NCI-H524 treated with DMSO at 0.1 percent for 48 hours (cell line): Measurements from ENCODE around the gene TXNDC5.
"Not testable (repeated sequence)": the region's sequence is repeated elsewhere in the genome, so short reads cannot be mapped to it uniquely, and the experiment has no call there.

ENCODE experiments used
- DNase-seq: peaks from one replicate; lab custom pipeline; 2025; lab: John Stamatoyannopoulos, UW

Gene TXNDC5

DNA sequence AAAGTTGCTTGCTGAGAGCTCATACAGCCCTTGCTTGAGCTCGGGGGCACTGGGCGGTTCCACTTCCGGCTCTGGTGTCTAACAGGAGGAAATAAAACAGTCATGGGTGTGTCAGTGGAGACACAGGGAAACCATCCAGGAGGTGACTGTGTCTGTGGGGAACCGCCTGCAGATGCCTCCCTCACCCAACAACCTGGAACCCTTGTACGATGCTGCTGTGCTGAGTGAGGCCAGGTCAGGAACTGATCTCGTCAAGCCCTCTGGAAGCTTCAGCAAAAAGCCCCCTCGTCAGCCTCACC lies 15.5 kb downstream of the TXNDC5 start:
- DNase-seq = no peak

DNA sequence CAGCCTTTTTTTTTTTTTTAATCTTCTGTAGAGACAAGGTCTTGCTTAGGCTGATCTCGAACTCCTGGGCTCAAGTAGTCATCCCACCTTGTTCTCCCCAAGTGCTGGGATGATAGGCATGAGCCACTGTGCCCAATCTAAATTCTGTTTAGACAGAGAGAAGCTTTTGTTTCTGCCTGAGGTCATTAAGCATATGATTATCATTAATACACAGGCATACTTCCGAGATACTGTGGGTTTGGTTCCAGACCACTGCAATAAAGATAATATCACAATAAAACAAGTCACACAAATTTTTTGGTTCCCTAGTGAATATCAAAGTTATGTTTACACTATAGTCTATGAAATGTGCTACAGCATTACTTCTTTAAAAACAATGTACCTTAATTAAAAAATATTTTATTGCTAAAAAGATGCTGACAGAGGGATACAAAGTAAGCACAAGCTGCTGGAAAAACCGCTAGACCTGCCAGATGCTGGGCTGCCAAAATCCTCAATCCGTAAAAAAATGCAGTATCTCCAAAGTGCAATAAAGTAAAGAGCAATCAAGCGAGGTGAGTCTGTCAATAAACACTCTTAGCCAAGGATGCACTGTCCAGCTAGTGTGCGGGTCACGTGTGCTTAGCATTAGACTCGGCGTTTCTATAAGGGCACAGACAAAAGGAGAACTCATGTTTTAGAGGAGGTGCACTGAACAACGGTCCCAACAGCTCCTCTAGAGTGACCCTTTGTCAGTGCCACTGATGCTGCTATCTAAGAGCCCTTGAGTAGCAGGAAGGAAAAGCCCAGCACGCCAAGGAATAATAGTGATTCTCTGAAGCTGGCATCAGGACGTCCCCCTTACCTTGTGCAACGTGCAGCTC lies 16.1 kb downstream of the TXNDC5 start:
- DNase-seq = no peak

GRCh38 chr6:7893342-7893741 lies 17.2 kb downstream of the TXNDC5 start:
- DNase-seq = no peak

- DNase-seq = not testable (repeated sequence)
These were observed 18.2 kb downstream of the TXNDC5 start for GRCh38 chr6:7892367-7892766.

- no peak for DNase-seq
These were observed 19.3 kb downstream of the TXNDC5 start for GRCh38 chr6:7891078-7891872.

DNA sequence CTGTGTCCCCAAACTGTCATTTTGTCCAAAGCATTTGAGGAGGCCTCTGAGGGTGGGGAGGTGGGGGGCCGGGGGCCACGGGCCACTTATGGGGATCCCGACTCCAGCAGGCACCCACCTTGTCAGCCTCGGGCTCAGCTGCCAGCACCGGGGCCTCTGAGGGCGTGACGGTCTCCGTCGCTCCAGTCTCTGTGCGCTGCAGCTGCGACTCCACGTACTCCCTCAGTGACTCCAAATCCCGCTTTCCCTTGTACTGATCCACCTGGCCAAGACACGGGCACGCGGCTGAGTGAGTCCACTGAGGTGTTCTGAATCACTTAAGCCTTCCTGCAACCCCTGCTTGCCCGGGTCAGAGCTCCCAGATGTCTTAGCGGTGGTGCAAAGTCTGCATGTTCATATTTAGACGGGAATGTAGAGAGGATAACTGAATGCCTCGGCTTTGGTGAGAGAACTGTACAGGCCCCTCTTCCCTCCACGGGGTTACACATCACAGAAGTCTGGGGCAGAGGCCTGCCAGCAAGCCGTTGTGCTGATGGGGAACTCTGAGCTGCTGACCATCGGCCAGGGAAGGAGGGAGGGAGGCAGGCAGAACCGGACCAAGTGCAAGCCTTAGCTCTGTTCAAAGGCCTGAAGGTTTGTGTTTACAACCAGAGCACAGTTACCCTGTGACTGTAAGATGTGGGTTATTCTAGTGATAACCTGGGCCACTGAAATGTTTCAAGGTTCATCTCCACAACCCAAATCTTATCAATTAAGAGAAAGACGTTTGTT lies 21.8 kb downstream of the TXNDC5 start:
- DNase-seq = no peak

GRCh38 chr6:7887278-7887991 lies 23.2 kb downstream of the TXNDC5 start:
- DNase-seq = no peak

DNA sequence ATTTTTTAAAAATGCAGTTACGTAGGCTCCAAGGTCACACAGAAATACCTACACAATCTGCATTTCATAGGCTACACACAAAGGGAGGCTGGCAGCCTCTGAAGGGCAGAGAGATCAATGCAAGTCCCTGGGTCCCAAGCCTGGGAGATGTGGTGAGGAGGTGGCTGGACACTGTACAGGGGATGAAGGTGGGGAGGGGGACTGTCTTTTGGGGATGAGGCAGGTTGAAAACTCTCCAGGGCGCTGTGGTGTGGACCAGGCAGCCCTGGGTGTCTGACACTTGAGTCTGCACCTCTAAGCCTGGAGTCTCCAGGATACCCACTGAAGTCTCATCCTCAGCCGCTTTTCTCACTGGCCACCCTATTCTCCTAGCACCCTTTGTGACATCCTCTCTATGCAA lies 24.5 kb downstream of the TXNDC5 start:
- DNase-seq = no peak

DNA sequence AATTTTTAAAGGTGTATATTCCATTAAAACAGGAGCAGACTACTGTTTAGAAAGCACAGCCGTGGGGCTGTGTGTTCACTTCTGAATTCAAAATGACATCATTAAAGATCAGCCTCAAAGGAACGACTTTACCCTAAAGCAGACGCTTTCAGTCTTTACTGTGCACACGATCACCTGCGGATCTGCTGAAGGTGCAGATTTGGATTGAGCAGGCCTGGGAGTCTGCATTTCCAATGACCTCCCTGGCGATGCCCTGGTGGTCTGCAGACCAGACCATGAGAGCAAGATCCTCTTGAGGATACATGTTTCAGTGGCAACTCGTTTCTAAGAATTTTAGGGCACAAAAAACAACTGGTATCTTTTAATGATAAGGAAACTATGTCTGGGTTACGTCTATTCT lies 27.2 kb downstream of the TXNDC5 start:
- no peak for DNase-seq

DNA sequence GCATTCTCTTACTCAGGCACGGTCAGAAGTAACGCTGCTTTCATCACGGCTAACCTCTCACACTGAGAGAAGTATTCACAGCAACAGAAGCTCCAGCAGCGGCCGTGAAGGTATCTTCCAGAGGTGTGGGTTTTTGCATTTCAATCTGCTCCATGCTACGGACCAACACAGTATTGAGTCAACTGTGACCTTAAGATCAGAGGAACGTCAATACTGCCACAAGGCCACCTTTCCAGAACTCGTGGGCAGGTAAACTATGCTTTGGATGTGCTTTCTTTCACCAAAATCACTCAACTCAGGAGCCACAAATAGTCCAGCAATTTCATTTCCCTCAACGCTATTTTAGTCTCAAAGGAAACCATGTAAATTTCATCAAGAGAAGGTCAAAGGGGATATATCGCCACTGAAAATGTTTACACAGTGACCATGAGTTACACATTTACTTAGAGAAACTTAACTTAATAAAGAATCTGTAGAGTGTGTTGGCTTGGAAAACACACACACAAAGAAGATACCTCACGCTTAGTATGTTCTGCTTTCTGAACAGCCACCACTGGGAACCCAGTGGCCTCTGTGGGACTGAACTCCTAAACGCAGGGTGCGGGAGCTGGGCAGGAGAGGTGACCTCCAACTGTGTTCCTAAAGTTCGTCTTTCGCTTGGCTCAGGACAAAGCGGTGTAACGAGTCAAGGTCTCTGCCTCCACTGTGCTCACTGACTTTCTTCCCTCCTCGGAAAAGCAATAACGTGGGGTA lies 27.9 kb downstream of the TXNDC5 start:
- DNase-seq = no peak

DNA sequence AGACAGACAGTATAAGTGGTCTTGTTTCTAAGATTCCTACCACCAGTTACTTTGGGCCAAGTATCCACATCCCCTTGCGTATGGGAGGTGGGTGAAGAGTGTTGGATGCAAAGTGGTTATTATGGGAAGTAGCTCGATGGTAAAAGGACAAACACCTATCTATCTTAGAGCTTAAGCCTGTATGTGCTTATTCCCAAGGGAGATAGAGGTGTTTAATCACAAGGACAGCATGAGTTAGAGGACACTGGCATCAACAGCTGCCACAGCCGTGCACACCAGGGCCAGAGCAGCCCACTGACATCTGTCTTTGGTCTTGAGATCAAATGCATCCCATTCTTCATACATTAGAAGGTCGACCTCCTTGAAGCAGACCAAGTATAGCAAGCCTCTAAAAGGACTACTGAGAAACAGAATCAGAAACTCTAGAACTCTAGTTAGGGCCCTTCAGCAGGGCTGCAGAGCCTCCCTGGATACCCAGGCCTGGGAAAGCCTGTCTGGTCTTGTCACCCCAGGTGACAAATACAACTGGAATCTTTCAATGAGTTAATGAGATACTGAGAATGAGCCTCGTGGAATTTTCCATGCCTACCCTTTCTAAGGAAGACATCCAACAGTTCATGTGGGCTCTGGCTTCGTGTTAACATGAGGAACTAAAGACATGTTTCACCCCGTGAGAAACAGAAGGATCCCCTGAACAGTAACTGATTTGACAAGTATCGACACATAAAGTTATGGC lies 28.7 kb downstream of the TXNDC5 start:
- no peak for DNase-seq

DNA sequence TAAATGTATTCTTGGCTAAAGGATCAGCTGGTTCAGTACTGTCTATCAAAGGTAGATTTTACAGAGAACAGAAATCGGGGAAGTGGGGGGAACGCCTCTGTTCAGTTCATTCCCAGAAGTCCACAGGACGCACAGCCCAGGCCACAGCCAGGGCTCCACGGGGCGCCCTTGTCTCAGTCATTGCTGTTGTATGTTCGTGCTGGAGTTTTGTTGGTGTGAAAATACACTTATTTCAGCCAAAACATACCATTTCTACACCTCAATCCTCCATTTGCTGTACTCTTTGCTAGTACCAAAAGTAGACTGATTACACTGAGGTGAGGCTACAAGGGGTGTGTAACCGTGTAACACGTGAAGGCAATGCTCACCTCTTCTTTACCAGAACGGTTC lies 29.9 kb downstream of the TXNDC5 start:
- no peak for DNase-seq

- DNase-seq = no peak
These were observed 30.4 kb downstream of the TXNDC5 start for GRCh38 chr6:7879980-7880717.

DNA sequence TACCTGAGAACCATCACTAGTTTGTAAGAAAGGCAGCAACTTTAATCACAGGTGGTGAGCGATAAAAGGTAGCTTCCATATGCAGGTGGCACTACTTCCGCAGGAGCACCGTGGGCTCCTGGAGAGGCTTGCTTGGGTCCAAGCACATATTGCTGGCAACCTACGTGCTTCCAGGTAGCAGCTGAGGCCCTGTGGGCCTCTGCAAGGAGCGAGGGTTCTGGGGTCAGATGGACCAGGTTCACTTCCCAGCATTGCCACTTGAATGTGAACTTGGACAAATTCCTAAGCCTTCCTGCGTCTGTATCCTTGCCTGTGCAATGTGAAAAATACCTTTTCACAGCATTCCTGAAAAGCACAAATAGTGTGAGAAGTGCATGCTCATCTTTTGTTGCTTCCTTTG lies 31.0 kb downstream of the TXNDC5 start:
- DNase-seq = no peak

GRCh38 chr6:7879043-7879442 lies 31.5 kb downstream of the TXNDC5 start:
- DNase-seq = no peak

DNA sequence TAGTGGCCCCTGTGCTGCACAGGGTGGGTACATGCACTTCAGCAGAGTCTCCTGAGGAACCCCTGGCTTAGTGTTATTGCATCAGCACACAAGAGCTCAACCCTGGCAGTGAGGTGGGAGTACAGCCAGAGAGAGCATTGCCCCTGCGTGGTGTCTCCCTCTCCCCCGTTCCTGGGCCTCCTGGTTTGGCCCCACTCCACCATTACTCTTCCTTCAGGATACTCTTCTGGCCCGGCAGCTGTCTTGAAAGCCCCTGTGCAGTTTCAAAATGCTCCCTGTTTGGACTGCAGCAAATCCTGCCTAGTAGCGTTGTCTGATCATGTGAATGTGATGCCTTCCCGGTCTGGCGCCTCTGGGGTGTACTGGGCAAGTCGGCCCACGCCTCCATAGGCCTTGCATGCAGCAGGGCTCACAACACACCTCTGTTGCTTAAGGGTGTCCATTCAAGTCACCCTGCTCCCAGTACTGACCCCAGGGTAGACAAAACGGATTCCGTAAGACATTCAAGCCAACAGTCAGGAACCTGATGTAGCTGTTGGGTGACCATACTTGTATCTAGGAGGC lies 32.1 kb downstream of the TXNDC5 start:
- no peak for DNase-seq

DNA sequence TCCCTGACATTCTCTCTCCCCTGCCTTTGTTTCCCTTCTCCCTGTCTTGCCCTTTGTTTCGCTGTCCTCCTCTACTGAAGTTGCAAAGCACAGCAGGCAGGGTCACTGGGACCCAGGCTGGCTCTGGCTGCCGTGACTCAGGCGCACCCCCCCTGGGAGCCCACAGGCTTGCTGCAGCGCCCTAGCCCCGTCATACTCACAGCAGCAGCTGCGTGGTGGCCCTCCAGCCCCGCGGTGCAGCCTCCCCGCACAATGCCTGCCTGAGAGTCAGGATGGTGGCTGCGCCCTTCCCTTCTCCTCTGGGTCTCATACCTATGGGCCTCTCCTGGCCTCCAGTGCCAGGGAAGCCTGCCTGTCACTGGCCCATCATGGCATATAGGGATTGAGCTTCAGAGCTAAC lies 41.7 kb downstream of the TXNDC5 start:
- no peak for DNase-seq

- DNase-seq = no peak
These were observed 44.1 kb downstream of the TXNDC5 start for GRCh38 chr6:7866526-7866925.

- DNase-seq = no peak
These were observed 44.8 kb downstream of the TXNDC5 start for GRCh38 chr6:7865781-7866180.

DNA sequence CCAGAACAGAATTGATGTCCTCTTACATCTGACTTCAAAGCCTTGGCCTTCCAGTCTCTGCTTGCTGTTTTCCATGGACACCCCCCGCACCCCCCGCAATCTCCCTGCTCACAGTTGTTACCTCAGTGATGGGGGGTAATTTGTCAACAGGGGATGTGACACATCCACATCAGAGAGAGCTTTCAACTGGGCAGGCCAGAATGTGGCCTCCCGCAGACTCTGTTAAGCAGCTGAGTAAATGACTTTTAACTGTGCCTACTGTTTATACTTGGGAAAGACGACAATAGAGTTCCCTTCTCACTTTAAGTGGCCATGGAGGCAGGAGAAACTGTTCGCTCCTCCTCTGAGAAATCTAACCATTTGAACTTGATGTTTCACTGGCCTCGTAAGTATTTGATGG lies 51.0 kb downstream of the TXNDC5 start:
- no peak for DNase-seq
